ENCODE measurements around the gene HMCN2. TPM values are rescaled to one million over a fixed set of nuclear protein-coding genes. Genes with fewer than 3 reads are reported as not detected.

HMCN2 gene
- total RNA-seq, 1 donor from 2014 or later: 5.8 TPM

- peaks cover 19% of the 10 kb centered on the region for H3K4me1 Mint-ChIP-seq
- peak overlapping the region; percentile 46 for H3K4me3 Mint-ChIP-seq
- no peak for TF ChIP-seq CTCF (IDR thresholded peaks at IDR 0.05; ENCODE audit: unreplicated experiment)
- H3K27ac Mint-ChIP-seq: no peak overlapping the region
- H3K27me3 Mint-ChIP-seq (ENCODE audit: low read depth): peaks cover 77% of the 10 kb centered on the region
- no peaks in the 10 kb centered on the region for H3K36me3 Mint-ChIP-seq
- DNase-seq (ENCODE audit: low spot score in 2 of 2, unreplicated experiment in 2 of 2): no peak
- H3K9me3 Mint-ChIP-seq: no peaks in the 10 kb centered on the region
Observed at GRCh38 chr9:130264414-130265350, 878 bp upstream of the HMCN2 start.

- Mint-ChIP-seq H3K27me3 (ENCODE audit: low read depth) (peaks cover 71% of the 10 kb centered on the region), H3K9me3 (no peaks in the 10 kb centered on the region), H3K36me3 (no peaks in the 10 kb centered on the region), H3K27ac (no peak overlapping the region), H3K4me3 (peak overlapping the region; percentile 71), H3K4me1 (peaks cover 19% of the 10 kb centered on the region)
- no peak for DNase-seq (ENCODE audit: low spot score in 2 of 2, unreplicated experiment in 2 of 2)
- TF ChIP-seq CTCF (IDR thresholded peaks at IDR 0.05; ENCODE audit: unreplicated experiment): no peak
Observed at GRCh38 chr9:130266236-130267098, 907 bp downstream of the HMCN2 start.

GRCh38 chr9:130267930-130268329, 2.4 kb downstream of the HMCN2 start:
- no peak overlapping the region for H3K4me3 Mint-ChIP-seq
- H3K27ac Mint-ChIP-seq: no peak overlapping the region
- H3K27me3 Mint-ChIP-seq (ENCODE audit: low read depth): peaks cover 57% of the 10 kb centered on the region
- no peaks in the 10 kb centered on the region for H3K9me3 Mint-ChIP-seq
- peaks cover 19% of the 10 kb centered on the region for H3K4me1 Mint-ChIP-seq
- no peak for TF ChIP-seq CTCF (IDR thresholded peaks at IDR 0.05; ENCODE audit: unreplicated experiment)
- no peaks in the 10 kb centered on the region for H3K36me3 Mint-ChIP-seq
- no peak for DNase-seq (ENCODE audit: low spot score in 2 of 2, unreplicated experiment in 2 of 2)

GRCh38 chr9:130268521-130269211, 3.1 kb downstream of the HMCN2 start:
- no peak for TF ChIP-seq CTCF (IDR thresholded peaks at IDR 0.05; ENCODE audit: unreplicated experiment)
- Mint-ChIP-seq H3K4me1 (peaks cover 19% of the 10 kb centered on the region), H3K4me3 (no peak overlapping the region), H3K36me3 (no peaks in the 10 kb centered on the region), H3K27ac (no peak overlapping the region), H3K9me3 (no peaks in the 10 kb centered on the region), H3K27me3 (ENCODE audit: low read depth) (peaks cover 50% of the 10 kb centered on the region)
- DNase-seq (ENCODE audit: low spot score in 2 of 2, unreplicated experiment in 2 of 2): no peak

GRCh38 chr9:130271473-130271872, 5.9 kb downstream of the HMCN2 start:
- no peak for TF ChIP-seq CTCF (IDR thresholded peaks at IDR 0.05; ENCODE audit: unreplicated experiment)
- Mint-ChIP-seq H3K27me3 (ENCODE audit: low read depth) (peaks cover 26% of the 10 kb centered on the region), H3K27ac (no peak overlapping the region), H3K4me3 (no peak overlapping the region), H3K9me3 (no peaks in the 10 kb centered on the region), H3K4me1 (peaks cover 12% of the 10 kb centered on the region), H3K36me3 (no peaks in the 10 kb centered on the region)
- DNase-seq (ENCODE audit: low spot score in 2 of 2, unreplicated experiment in 2 of 2): no peak

All from mesothelial cell of epicardium (in vitro differentiated cells).